ENCODE data around the gene TUBGCP3. TPM values are rescaled to one million over a fixed set of nuclear protein-coding genes. Genes with fewer than 3 reads are reported as not detected.

The TUBGCP3 gene
- total RNA-seq, 1 experiment from 2014 or later: 37.3 TPM

- H2BK120ac ChIP-seq (ENCODE audit: low read depth, low read length, poor library complexity, severe bottlenecking): no peak overlapping the region
- H3K4me2 ChIP-seq (ENCODE audit: insufficient read depth, insufficient read length, low read length): no peak overlapping the region
- Mint-ChIP-seq H3K4me3 (no peak overlapping the region), H3K4me1 (no peaks in the 10 kb centered on the region), H3K9me3 (peaks cover 5 to 6% of the 10 kb centered on the region in 2 experiments; a peak in 2 of 5 replicates), H3K36me3 (ENCODE audit: insufficient read depth in 1 of 3, low read depth in 3 of 3) (peaks cover 0 to 2% (median 0%) of the 10 kb centered on the region in 3 experiments; a peak in 2 of 7 replicates), H3K27ac (no peak overlapping the region), H3K27me3 (ENCODE audit: low read depth) (peaks cover 5% of the 10 kb centered on the region)
- no peak overlapping the region for H3K27ac ChIP-seq (ENCODE audit: insufficient read length, low read depth, low read length)
- no peaks in the 10 kb centered on the region for H3K79me2 ChIP-seq (ENCODE audit: insufficient read depth, low read length)
- no peak overlapping the region for H2BK5ac ChIP-seq (ENCODE audit: insufficient read length, low read length)
- TF ChIP-seq, protein P1, sequence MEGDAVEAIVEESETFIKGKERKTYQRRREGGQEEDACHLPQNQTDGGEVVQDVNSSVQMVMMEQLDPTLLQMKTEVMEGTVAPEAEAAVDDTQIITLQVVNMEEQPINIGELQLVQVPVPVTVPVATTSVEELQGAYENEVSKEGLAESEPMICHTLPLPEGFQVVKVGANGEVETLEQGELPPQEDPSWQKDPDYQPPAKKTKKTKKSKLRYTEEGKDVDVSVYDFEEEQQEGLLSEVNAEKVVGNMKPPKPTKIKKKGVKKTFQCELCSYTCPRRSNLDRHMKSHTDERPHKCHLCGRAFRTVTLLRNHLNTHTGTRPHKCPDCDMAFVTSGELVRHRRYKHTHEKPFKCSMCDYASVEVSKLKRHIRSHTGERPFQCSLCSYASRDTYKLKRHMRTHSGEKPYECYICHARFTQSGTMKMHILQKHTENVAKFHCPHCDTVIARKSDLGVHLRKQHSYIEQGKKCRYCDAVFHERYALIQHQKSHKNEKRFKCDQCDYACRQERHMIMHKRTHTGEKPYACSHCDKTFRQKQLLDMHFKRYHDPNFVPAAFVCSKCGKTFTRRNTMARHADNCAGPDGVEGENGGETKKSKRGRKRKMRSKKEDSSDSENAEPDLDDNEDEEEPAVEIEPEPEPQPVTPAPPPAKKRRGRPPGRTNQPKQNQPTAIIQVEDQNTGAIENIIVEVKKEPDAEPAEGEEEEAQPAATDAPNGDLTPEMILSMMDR (conservative IDR thresholded peaks at IDR 0.05): no peak
- WGBS (ENCODE audit: extremely low coverage, insufficient read length, low lambda C conversion rate): no CpG with 5 or more reads among the region's 40 CpGs
- no peak overlapping the region for H2AFZ ChIP-seq (ENCODE audit: low read length)
- no peak overlapping the region for H2BK20ac ChIP-seq (ENCODE audit: low read depth, low read length, poor library complexity, severe bottlenecking)
- no peak for DNase-seq
- H3K4ac ChIP-seq (ENCODE audit: low read depth, low read length): no peak overlapping the region
- no peak overlapping the region for H3K14ac ChIP-seq (ENCODE audit: insufficient read depth, low read length)
- H3K18ac ChIP-seq (ENCODE audit: insufficient read length, low read depth, low read length): no peak overlapping the region
- no peak overlapping the region for H3K23ac ChIP-seq (ENCODE audit: insufficient read length, low read depth, low read length)
- H3K56ac ChIP-seq (ENCODE audit: insufficient read length, low read depth, low read length): no peak overlapping the region
- H3K23me2 ChIP-seq (ENCODE audit: insufficient read length, low read depth, low read length, poor library complexity, severe bottlenecking): no peaks in the 10 kb centered on the region
- H3K9ac ChIP-seq (ENCODE audit: extremely low read depth, insufficient read length, low read length): no peak overlapping the region
- H4K5ac ChIP-seq (ENCODE audit: insufficient read length, low read depth, low read length): no peak overlapping the region
- H3K79me1 ChIP-seq (ENCODE audit: insufficient read depth, low read depth, low read length, poor library complexity, severe bottlenecking): no peaks in the 10 kb centered on the region
- no peak overlapping the region for H3T11ph ChIP-seq (ENCODE audit: low read length)
- H3K4me1 ChIP-seq (ENCODE audit: insufficient read depth, low read length): no peaks in the 10 kb centered on the region
- H2BK15ac ChIP-seq (ENCODE audit: low read depth, low read length): no peak overlapping the region
- H2BK12ac ChIP-seq (ENCODE audit: insufficient read length, low read depth, low read length): no peak overlapping the region
- no peaks in the 10 kb centered on the region for H4K20me1 ChIP-seq (ENCODE audit: control insufficient read depth, insufficient read depth, insufficient read length)
- H3K9me3 ChIP-seq (ENCODE audit: control insufficient read depth, low read depth, low read length): no peaks in the 10 kb centered on the region
- no peak overlapping the region for H2AK5ac ChIP-seq (ENCODE audit: insufficient read length, low read length)
- no peak overlapping the region for H4K91ac ChIP-seq (ENCODE audit: insufficient read length, low read depth, low read length)
- no peaks in the 10 kb centered on the region for H3K27me3 ChIP-seq (ENCODE audit: insufficient read depth, low read length)
- H4K8ac ChIP-seq (replicated peaks; ENCODE audit: insufficient read length, low read depth, low read length): no peak overlapping the region
These were observed 121.6 kb downstream of the TUBGCP3 start for GRCh38 chr13:112466132-112467058.

All from H9 (cell line).